Motor neuron (in vitro differentiated cells): ENCODE data around the gene ATOX1. TPM values are rescaled to one million over a fixed set of nuclear protein-coding genes. Genes with fewer than 3 reads are reported as not detected.

ENCODE experiments used
- ATAC-seq, 8 experiments: fragments of 200-7000 bp; cut with Tn5 transposase; replicated peaks in 6 of 8; 2 replicates each; pipeline ENCODE4 v1.8.0; 2021; ENCODE audit warnings: mild to moderate bottlenecking in 8 of 8, moderate library complexity in 8 of 8
- H3K27ac ChIP-seq, 2 donors: fragments of 250-450 bp; sonication (Bioruptor Pico); 2 replicates each; pipeline ENCODE4 v1.9.0; 2021; ENCODE audit warnings: antibody characterized with exemption in 2 of 2, mild to moderate bottlenecking in 2 of 2, moderate library complexity in 1 of 2
- H3K4me1 ChIP-seq, 2 donors: fragments of 250-450 bp; sonication (Bioruptor Pico); replicated peaks in 1 of 2; 2 replicates each; pipeline ENCODE4 v1.6.1; 2021; ENCODE audit warnings: antibody characterized with exemption in 2 of 2, mild to moderate bottlenecking in 2 of 2, moderate library complexity in 1 of 2
- H3K4me3 ChIP-seq, 5 donors: fragments of 250-450 bp; sonication (Bioruptor Pico); 2 replicates each; pipeline ENCODE4 v1.9.0; 2021; ENCODE audit warnings: antibody characterized with exemption in 5 of 5, mild to moderate bottlenecking in 5 of 5, moderate library complexity in 4 of 5
- WGBS, 10 experiments: fragments of 450-650 bp; shearing (Covaris generic); methylation state at CpG; one replicate each; pipeline ENCODE4 v1.0.0; 2022; 5-methylcytosine and 5-hydroxymethylcytosine counted together
- in situ Hi-C, 9 experiments: fragments of 400-800 bp; cut with MboI; loops; one replicate each; pipeline ENCODE4 v1.15.0; 2021; ENCODE audit warnings: low sequenced_read_pairs in 9 of 9, low pct_unique_long_range_greater_than_20kb in 2 of 9; ENCODE audit not compliant: unreplicated experiment in 9 of 9
- total RNA-seq, 8 experiments: library from RNA; unstranded; fragments of 300-600 nt; gene quantifications; 2 replicates each; pipeline versions ENCODE4 v1.2.3 to v1.2.4, GENCODE V29; 2022

Gene ATOX1
- total RNA-seq, 8 experiments from 2014 or later: 112 to 346 (median 130) TPM

GRCh38 chr5:151719228-151720000 is 39.0 kb downstream of the ATOX1 start:
- H3K27ac ChIP-seq: no peak overlapping the region
- no peak overlapping the region for H3K4me3 ChIP-seq
- peak in 3 of 8 experiments; percentile 65 to 86 (median 75) for ATAC-seq
- in situ Hi-C loops: no loop called here
- no peaks in the 10 kb centered on the region for H3K4me1 ChIP-seq
- 20 to 100% (median 79%) methylated on average over 1 to 5 of the region's 6 CpGs; no CpG with 5 or more reads in 1 of the 10 experiments for WGBS, 10 experiments

- in situ Hi-C loops: no loop called here
- Histone ChIP-seq H3K27ac (no peak overlapping the region), H3K4me1 (no peaks in the 10 kb centered on the region), H3K4me3 (no peak overlapping the region)
- no peak for ATAC-seq
- 38 to 100% (median 60%) methylated on average over 1 to 3 of the region's 3 CpGs for WGBS, 10 experiments
These were observed 39.8 kb downstream of the ATOX1 start for GRCh38 chr5:151718646-151719045.

GRCh38 chr5:151718153-151718552 is 40.3 kb downstream of the ATOX1 start:
- WGBS, 10 experiments: 0 to 100% (median 80%) methylated on average over 1 to 2 of the region's 2 CpGs; no CpG with 5 or more reads in 1 of the 10 experiments
- peak in 1 of 8 experiments; percentile 26 for ATAC-seq
- H3K27ac ChIP-seq: no peak overlapping the region

DNA sequence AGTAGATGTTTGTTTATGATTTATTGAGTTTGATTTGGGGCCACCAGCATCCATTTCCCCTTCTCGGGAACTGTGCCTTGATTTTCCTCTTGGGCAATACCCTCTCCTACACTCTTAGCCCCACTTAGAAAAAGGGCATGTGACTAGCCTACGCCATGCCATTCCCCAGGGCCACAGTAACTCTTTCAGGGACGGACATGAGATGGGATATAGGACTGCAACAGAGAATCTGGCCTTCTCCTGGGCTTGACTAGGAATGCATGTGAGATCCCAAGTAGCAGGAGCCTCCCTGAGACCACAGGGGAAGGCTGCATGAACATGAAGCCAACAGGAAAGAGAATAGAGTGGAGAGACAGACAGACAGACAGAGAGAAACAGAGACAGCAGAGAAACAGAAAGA is 41.0 kb downstream of the ATOX1 start:
- no peak overlapping the region for H3K27ac ChIP-seq
- no peak for ATAC-seq
- in situ Hi-C loops: no loop called here
- H3K4me3 ChIP-seq: no peak overlapping the region
- WGBS, 10 experiments: 40 to 100% (median 69%) methylated on average over 1 to 3 of the region's 3 CpGs; no CpG with 5 or more reads in 2 of the 10 experiments
- no peaks in the 10 kb centered on the region for H3K4me1 ChIP-seq

More at GRCh38 chr5:151718153-151718552, 40.3 kb downstream of the ATOX1 start:
- in situ Hi-C loops: no loop called here
- H3K4me3 ChIP-seq: no peak overlapping the region
- no peaks in the 10 kb centered on the region for H3K4me1 ChIP-seq

GRCh38 chr5:151709109-151709735 is 49.2 kb downstream of the ATOX1 start:
- no peak for ATAC-seq
- H3K27ac ChIP-seq: no peak overlapping the region
- H3K4me3 ChIP-seq: no peak overlapping the region
- WGBS, 10 experiments: 40 to 81% (median 70%) methylated on average over 1 to 11 of the region's 13 CpGs; no CpG with 5 or more reads in 2 of the 10 experiments
- no peaks in the 10 kb centered on the region for H3K4me1 ChIP-seq
- in situ Hi-C loops: no loop called here

DNA sequence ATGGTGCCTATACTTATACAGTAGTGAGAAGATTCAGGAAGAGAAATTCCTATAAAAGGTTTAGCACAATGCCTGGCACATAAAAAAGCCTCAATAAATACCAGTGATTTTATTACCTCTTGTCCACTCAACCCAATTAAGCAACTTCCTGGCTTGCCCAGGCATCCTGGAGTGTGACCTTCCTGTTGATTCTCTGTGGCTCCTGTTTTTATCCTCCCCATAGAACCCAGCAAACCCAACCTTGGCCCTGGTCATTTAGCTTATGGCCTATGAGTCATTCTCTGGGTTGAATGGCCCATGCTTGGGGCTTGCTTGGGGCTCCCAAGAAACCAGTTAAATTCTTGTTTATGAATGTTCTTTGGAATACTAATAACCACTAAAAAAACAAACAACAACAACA is 50.3 kb downstream of the ATOX1 start:
- no peak overlapping the region for H3K27ac ChIP-seq
- in situ Hi-C loops: no loop called here
- ATAC-seq: peak in 1 of 8 experiments; percentile 29
- H3K4me3 ChIP-seq: no peak overlapping the region
- peaks cover 0 to 3% of the 10 kb centered on the region in 2 donors for H3K4me1 ChIP-seq

GRCh38 chr5:151707567-151707966 is 50.9 kb downstream of the ATOX1 start:
- no peak overlapping the region for H3K27ac ChIP-seq
- H3K4me1 ChIP-seq: peaks cover 0 to 3% of the 10 kb centered on the region in 2 donors
- in situ Hi-C loops: no loop called here
- WGBS, 10 experiments: 0 to 80% (median 42%) methylated on average over 1 to 2 of the region's 2 CpGs; no CpG with 5 or more reads in 3 of the 10 experiments
- H3K4me3 ChIP-seq: no peak overlapping the region
- peak in 1 of 8 experiments; percentile 64 for ATAC-seq

DNA sequence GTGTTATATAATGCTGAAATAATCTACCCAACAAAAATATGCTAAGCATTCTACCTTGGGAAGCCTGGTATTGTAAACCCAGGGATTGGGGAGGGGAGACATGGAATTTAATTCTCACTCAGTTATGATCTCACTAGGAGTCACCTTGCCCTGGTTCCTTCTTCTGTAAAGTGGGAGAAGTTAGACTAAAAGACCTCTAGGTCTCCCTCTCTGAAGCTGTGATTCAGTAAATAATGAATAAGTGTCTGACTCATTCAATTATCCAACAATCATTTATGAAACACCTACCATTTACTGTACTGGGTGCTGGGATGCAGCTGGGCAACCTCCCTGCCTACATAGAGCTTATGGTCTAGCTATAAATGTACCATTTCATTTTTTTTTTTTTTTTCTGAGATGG is 51.5 kb downstream of the ATOX1 start:
- Histone ChIP-seq H3K4me3 (no peak overlapping the region), H3K27ac (no peak overlapping the region), H3K4me1 (peaks cover 0 to 3% of the 10 kb centered on the region in 2 donors)
- in situ Hi-C loops: no loop called here
- no peak for ATAC-seq

DNA sequence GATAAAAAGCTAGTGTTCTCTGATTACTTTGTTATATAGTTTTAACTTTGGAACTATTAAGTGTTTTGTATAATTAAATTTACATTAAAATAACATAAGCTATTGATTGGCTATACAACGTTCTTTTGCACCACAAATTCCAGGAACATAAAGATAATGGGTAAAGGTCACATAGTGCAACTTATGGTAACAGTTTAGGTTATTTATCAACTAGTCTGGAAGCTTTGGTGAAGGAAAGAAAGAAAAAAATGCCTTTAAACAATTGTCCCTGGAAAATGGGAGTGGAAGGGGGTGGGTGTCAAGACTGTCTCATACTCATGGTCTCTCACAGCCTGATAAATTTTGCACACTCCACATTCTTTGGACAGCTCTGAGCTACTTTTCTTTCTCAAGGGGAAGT is 54.7 kb downstream of the ATOX1 start:
- Histone ChIP-seq H3K27ac (no peak overlapping the region), H3K4me3 (no peak overlapping the region), H3K4me1 (peaks cover 0 to 10% of the 10 kb centered on the region in 2 donors)
- no peak for ATAC-seq
- in situ Hi-C loops: no loop called here
- WGBS, 10 experiments: 0 to 82% (median 14%) methylated on average over 1 of the region's 1 CpG; no CpG with 5 or more reads in 2 of the 10 experiments

GRCh38 chr5:151703227-151703626 is 55.2 kb downstream of the ATOX1 start:
- H3K4me1 ChIP-seq: peaks cover 0 to 12% of the 10 kb centered on the region in 2 donors
- ATAC-seq: peak in 1 of 8 experiments; percentile 8
- in situ Hi-C loops: no loop called here
- H3K4me3 ChIP-seq: no peak overlapping the region
- no peak overlapping the region for H3K27ac ChIP-seq
- 33 to 100% (median 75%) methylated on average over 1 of the region's 1 CpG; no CpG with 5 or more reads in 1 of the 10 experiments for WGBS, 10 experiments

- H3K4me3 ChIP-seq: no peak overlapping the region
- no peak overlapping the region for H3K27ac ChIP-seq
- peaks cover 0 to 19% of the 10 kb centered on the region in 2 donors for H3K4me1 ChIP-seq
- peak in 1 of 8 experiments; percentile 2 for ATAC-seq
- in situ Hi-C loops: no loop called here
These were observed 57.6 kb downstream of the ATOX1 start for GRCh38 chr5:151700820-151701219.

GRCh38 chr5:151700296-151700695 is 58.1 kb downstream of the ATOX1 start:
- H3K4me3 ChIP-seq: no peak overlapping the region
- ATAC-seq: peak in 3 of 8 experiments; percentile 2 to 26 (median 2)
- in situ Hi-C loops: no loop called here
- WGBS, 10 experiments: 14 to 100% (median 72%) methylated on average over 2 of the region's 2 CpGs; no CpG with 5 or more reads in 1 of the 10 experiments
- no peak overlapping the region for H3K27ac ChIP-seq
- H3K4me1 ChIP-seq: peaks cover 0 to 19% of the 10 kb centered on the region in 2 donors

DNA sequence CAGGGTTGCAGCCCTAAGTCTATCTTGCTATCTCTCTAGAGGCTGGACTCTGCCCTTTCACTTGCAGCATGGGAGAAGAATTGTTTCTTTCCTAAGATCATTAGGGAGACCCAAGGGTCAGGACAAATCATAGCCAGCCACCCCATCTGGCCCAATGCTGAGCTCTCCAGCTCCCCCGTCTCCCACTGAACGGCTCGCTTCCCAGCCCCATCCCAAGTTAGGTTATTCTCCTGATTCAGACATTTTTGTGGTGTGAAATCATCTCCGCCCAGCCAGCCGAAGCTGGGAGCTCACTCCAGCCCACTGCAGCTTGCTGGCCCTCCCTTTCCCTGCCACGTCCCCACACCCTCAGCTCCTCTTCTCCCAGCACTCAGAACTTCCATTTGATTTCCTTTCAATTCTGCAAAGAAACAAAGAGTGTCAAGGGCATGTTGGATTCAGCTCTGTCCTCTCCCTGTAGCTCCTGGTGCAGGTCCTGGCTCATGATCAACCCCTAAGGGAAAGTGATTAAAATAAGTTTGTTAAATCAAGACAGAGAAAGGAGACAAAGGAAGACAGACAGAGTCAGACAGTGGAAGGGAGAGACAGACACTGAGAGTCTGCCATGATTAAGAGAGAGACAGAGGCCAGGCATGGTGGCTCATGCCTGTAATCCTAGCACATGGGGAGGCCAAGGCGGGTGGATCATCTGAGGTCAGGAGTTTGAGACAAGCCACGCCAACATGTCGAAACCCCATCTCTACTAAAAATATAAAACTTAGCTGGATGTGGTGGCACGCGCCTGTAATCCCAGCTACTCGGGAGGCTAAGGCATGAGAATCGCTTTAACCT is 59.1 kb downstream of the ATOX1 start:
- H3K4me3 ChIP-seq: no peak overlapping the region
- WGBS, 10 experiments: 0 to 95% (median 90%) methylated on average over 2 to 8 of the region's 13 CpGs; no CpG with 5 or more reads in 3 of the 10 experiments
- H3K27ac ChIP-seq: peak overlapping the region in 1 of 2 donors; percentile 67
- in situ Hi-C loops: no loop called here
- peak; percentile 72 to 92 (median 81) for ATAC-seq
- peaks cover 0 to 19% of the 10 kb centered on the region in 2 donors for H3K4me1 ChIP-seq
